Fibroblast of villous mesenchyme (primary cell): ENCODE results near the gene EHD1. TPM values are rescaled to one million over a fixed set of nuclear protein-coding genes. Genes with fewer than 3 reads are reported as not detected.
A peak's percentile ranks its signal among the peaks of the same experiment; 100 is the strongest.

Experiments used
- DNase-seq: peaks from one replicate; pipeline ENCODE4 v3.0.0-alpha.2; 2010; ENCODE audit warnings: low read depth
- H3K4me3 ChIP-seq: 2 replicates; pipeline ENCODE4 v1.5.1; 2011; ENCODE audit warnings: low read depth, mild to moderate bottlenecking, low read length
- CTCF ChIP-seq: IDR thresholded peaks from 2 replicates; pipeline ENCODE4 v1.5.1; 2012; ENCODE audit warnings: low read depth, mild to moderate bottlenecking, low read length; ENCODE audit not compliant: insufficient read depth
- total RNA-seq: library from RNA; depleted of rRNA; stranded (reverse); fragments of >200 nt; gene quantifications from 2 replicates; pipeline ENCODE4 v1.2.3, GENCODE V29; 2012

Gene EHD1
- total RNA-seq, 1 donor, result 93.7 TPM

- DNase-seq, result no peak
- no peak for TF ChIP-seq CTCF
- no peak overlapping the region for H3K4me3 ChIP-seq
Observed at GRCh38 chr11:64891880-64892279, 13.5 kb upstream of the EHD1 start.

- H3K4me3 ChIP-seq, result no peak overlapping the region
- TF ChIP-seq CTCF, result no peak
- DNase-seq, result no peak
Observed at GRCh38 chr11:64891215-64891848, 12.9 kb upstream of the EHD1 start.

- TF ChIP-seq CTCF, result no peak
- H3K4me3 ChIP-seq, result no peak overlapping the region
- DNase-seq, result no peak
Observed at GRCh38 chr11:64890522-64890939, 12.1 kb upstream of the EHD1 start.

- H3K4me3 ChIP-seq, result no peak overlapping the region
- peak; percentile 82 for DNase-seq
- no peak for TF ChIP-seq CTCF
Observed at GRCh38 chr11:64888729-64889511, 10.5 kb upstream of the EHD1 start.

- no peak overlapping the region for H3K4me3 ChIP-seq
- no peak for TF ChIP-seq CTCF
- DNase-seq, result no peak
Observed at GRCh38 chr11:64888406-64888728, 9.9 kb upstream of the EHD1 start.

GRCh38 chr11:64887757-64888405, 9.5 kb upstream of the EHD1 start:
- H3K4me3 ChIP-seq, result no peak overlapping the region
- TF ChIP-seq CTCF, result peak; percentile 87
- DNase-seq, result no peak
